LNCAP (cell line): ENCODE results near the gene NNMT.

ENCODE experiments used
- TF ChIP-seq, protein P1 (sequence below): fragments of 450-650 bp; IDR thresholded peaks from 2 replicates; pipeline ENCODE4 v1.5.1; 2017; ENCODE audit warnings: mild to moderate bottlenecking

The NNMT gene

GRCh38 chr11:114307524-114308203, 11.5 kb downstream of the NNMT start:
- TF ChIP-seq, protein P1, sequence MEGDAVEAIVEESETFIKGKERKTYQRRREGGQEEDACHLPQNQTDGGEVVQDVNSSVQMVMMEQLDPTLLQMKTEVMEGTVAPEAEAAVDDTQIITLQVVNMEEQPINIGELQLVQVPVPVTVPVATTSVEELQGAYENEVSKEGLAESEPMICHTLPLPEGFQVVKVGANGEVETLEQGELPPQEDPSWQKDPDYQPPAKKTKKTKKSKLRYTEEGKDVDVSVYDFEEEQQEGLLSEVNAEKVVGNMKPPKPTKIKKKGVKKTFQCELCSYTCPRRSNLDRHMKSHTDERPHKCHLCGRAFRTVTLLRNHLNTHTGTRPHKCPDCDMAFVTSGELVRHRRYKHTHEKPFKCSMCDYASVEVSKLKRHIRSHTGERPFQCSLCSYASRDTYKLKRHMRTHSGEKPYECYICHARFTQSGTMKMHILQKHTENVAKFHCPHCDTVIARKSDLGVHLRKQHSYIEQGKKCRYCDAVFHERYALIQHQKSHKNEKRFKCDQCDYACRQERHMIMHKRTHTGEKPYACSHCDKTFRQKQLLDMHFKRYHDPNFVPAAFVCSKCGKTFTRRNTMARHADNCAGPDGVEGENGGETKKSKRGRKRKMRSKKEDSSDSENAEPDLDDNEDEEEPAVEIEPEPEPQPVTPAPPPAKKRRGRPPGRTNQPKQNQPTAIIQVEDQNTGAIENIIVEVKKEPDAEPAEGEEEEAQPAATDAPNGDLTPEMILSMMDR: no peak

GRCh38 chr11:114308689-114309089, 12.5 kb downstream of the NNMT start:
- TF ChIP-seq, protein P1: no peak

- TF ChIP-seq, protein P1: no peak
These were observed 13.3 kb downstream of the NNMT start for GRCh38 chr11:114309517-114309916.

- TF ChIP-seq, protein P1: no peak
These were observed 13.9 kb downstream of the NNMT start for GRCh38 chr11:114310095-114310494.

DNA sequence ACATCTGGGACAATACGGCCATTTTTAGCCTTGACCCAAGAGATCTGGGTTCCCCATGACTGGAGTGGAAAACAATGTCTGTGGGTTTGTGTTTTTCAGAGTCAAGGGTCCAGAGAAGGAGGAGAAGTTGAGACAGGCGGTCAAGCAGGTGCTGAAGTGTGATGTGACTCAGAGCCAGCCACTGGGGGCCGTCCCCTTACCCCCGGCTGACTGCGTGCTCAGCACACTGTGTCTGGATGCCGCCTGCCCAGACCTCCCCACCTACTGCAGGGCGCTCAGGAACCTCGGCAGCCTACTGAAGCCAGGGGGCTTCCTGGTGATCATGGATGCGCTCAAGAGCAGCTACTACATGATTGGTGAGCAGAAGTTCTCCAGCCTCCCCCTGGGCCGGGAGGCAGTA, 15.7 kb downstream of the NNMT start:
- TF ChIP-seq, protein P1: no peak

GRCh38 chr11:114314096-114314495, 17.9 kb downstream of the NNMT start:
- TF ChIP-seq, protein P1: no peak

- TF ChIP-seq, protein P1: no peak
These were observed 19.7 kb downstream of the NNMT start for GRCh38 chr11:114315749-114316368.
